Panc1 (cell line): ENCODE measurements around the gene SLC19A3. TPM values are rescaled to one million over a fixed set of nuclear protein-coding genes. Genes with fewer than 3 reads are reported as not detected.
"Not testable (repeated sequence)": the region's sequence is repeated elsewhere in the genome, so short reads cannot be mapped to it uniquely, and the experiment has no call there.

Source experiments
- ATAC-seq: fragments of 200-7000 bp; cut with Tn5 transposase; 2 replicates; pipeline ENCODE4 v1.9.1; 2020; ENCODE audit warnings: mild to moderate bottlenecking, moderate library complexity
- BruUV-seq: library from RNA; stranded (reverse); fragments of 400-500 nt; replicated peaks from 2 replicates; lab custom pipeline; 2021; lab: Mats Ljungman, UMichigan
- CTCF ChIA-PET: fragments of 300-600 bp; sonication (Branson Sonifier 250); formaldehyde crosslinking; loops from one replicate; lab custom pipeline; 2022; ENCODE audit warnings: antibody characterized with exemption; lab: Charles Lee
- POLR2A ChIA-PET: fragments of 300-600 bp; sonication (Branson Sonifier 250); formaldehyde crosslinking; loops from one replicate; lab custom pipeline; 2022; ENCODE audit warnings: antibody characterized with exemption; lab: Charles Lee
- DNase-seq: peaks from one replicate; pipeline ENCODE4 v3.0.0-alpha.2; 2010; ENCODE audit warnings: low read depth, low spot score
- H3K27ac ChIP-seq: 2 replicates; pipeline ENCODE4 v1.5.1; 2011; ENCODE audit warnings: mild to moderate bottlenecking, low read length, inconsistent platforms
- H3K27me3 ChIP-seq: fragments of 200-500 bp; sonication (Bioruptor generic); 2 replicates; pipeline ENCODE4 v1.6.0; 2014; ENCODE audit warnings: low read length, inconsistent platforms; ENCODE audit not compliant: control insufficient read depth, insufficient read depth
- H3K36me3 ChIP-seq: fragments of 200-500 bp; sonication (Bioruptor generic); 2 replicates; pipeline ENCODE4 v1.5.1; 2014; ENCODE audit warnings: inconsistent platforms, mild to moderate bottlenecking, low read length, moderate library complexity; ENCODE audit not compliant: control insufficient read depth, insufficient read depth
- H3K4me1 ChIP-seq: 2 replicates; pipeline ENCODE4 v1.5.1; 2011; ENCODE audit warnings: inconsistent platforms, mild to moderate bottlenecking, low read length, moderate library complexity; ENCODE audit not compliant: control insufficient read depth, insufficient read depth
- H3K4me3 ChIP-seq, 2 experiments: 2 replicates each; pipeline ENCODE4 v1.5.1; 2011 to 2012; ENCODE audit warnings: low read depth in 2 of 2, low read length in 2 of 2, mild to moderate bottlenecking in 2 of 2, inconsistent platforms in 1 of 2, moderate library complexity in 1 of 2
- H3K9me3 ChIP-seq: fragments of 200-500 bp; sonication (Bioruptor generic); 2 replicates; pipeline ENCODE4 v1.5.1; 2014; ENCODE audit warnings: low read depth, mild to moderate bottlenecking, inconsistent platforms, low read length, moderate library complexity; ENCODE audit not compliant: control insufficient read depth, insufficient read depth
- POLR2AphosphoS5 ChIP-seq: IDR thresholded peaks from 2 replicates; pipeline ENCODE4 v1.6.1; 2012; ENCODE audit warnings: mild to moderate bottlenecking, low read depth, low read length, moderate library complexity
- SIN3A ChIP-seq: IDR thresholded peaks from 2 replicates; pipeline ENCODE4 v1.6.1; 2012; ENCODE audit warnings: low read depth, mild to moderate bottlenecking, low read length, moderate library complexity, borderline replicate concordance; ENCODE audit not compliant: insufficient read depth
- TCF7L2 ChIP-seq: IDR thresholded peaks from 2 replicates; pipeline ENCODE4 v1.6.1; 2011; ENCODE audit warnings: mild to moderate bottlenecking, low read depth, low read length, inconsistent platforms
- in situ Hi-C: cut with HindIII; loops from 2 replicates; pipeline ENCODE4 v1.10.0; 2016; ENCODE audit warnings: low sequenced_read_pairs, low pct_unique_long_range_greater_than_20kb
- intact Hi-C: fragments of 100-400 bp; cut with micrococcal nuclease; formaldehyde crosslinking; loops from one replicate; pipeline ENCODE4 v1.10.0; 2022; ENCODE audit not compliant: unreplicated experiment
- total RNA-seq: library from RNA; stranded (reverse); gene quantifications from one replicate; pipeline ENCODE4 v1.2.1, GENCODE V29; 2021; ENCODE audit not compliant: unreplicated experiment
- TF ChIP-seq, protein P1 (sequence below), 2 experiments: IDR thresholded peaks; 2 replicates each; pipeline ENCODE4 v1.6.1; 2011 to 2012; ENCODE audit warnings: low read depth in 2 of 2, control low read depth in 1 of 2, low read length in 1 of 2, mild to moderate bottlenecking in 1 of 2, moderate library complexity in 1 of 2; ENCODE audit not compliant: insufficient read depth in 1 of 2
- TF ChIP-seq, protein P2 (sequence below): fragments of 450-650 bp; IDR thresholded peaks from 2 replicates; pipeline ENCODE4 v1.5.1; 2017; ENCODE audit warnings: mild to moderate bottlenecking

Gene SLC19A3
- total RNA-seq, 1 experiment from 2014 or later: 0.28 TPM

DNA sequence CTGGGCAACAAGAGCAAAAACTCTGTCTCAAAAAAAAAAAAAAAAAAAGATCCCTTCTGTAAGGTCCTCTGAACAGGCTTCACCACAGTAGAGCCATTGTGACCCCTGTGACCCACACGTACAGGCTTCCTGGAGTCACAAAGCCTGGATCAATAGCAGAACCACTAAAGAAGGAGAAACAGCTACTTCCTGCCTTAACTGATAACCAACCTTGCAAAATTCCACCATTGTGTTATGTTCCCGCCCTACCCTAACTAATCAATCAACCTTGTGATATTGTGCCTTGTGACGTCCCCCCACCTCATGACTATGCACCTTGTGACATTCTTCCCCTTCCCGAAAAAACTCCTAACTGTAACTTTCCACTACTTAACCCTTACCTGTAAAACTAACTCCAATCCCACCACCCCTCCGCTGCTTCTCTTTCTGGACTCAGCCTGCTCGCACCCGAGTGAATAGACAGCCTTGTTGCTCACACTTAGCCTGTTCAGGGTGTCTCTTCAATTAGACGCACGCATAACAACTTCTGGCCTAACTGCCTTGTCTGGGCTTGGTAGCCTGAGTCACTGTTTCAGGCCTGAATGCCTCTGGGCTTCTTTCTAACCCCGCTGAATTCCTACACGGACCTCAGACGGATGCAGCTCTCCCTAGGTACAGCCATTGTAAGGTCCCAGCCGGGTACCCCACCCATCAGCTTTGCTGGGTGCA lies 41.7 kb upstream of the SLC19A3 start:
- Histone ChIP-seq H3K27ac (no peak overlapping the region), H3K36me3 (no peaks in the 10 kb centered on the region), H3K27me3 (no peaks in the 10 kb centered on the region), H3K9me3 (no peaks in the 10 kb centered on the region), H3K4me1 (no peaks in the 10 kb centered on the region), H3K4me3 (no peak overlapping the region)
- BruUV-seq: no TSS peak
- in situ Hi-C loops: no loop called here
- ATAC-seq: no peak
- intact Hi-C loops: loop anchor here (5.0 to 10.0 kb wide), 2 partner anchors 185 to 627 kb away; no protein-coding TSS in a partner anchor
- CTCF ChIA-PET: interaction anchor here (0.5 kb wide), 1 partner anchor 30 kb away, joined by 6 read pairs; no protein-coding TSS in a partner anchor
- POLR2A ChIA-PET: no interaction called here
- TF ChIP-seq, protein P1, sequence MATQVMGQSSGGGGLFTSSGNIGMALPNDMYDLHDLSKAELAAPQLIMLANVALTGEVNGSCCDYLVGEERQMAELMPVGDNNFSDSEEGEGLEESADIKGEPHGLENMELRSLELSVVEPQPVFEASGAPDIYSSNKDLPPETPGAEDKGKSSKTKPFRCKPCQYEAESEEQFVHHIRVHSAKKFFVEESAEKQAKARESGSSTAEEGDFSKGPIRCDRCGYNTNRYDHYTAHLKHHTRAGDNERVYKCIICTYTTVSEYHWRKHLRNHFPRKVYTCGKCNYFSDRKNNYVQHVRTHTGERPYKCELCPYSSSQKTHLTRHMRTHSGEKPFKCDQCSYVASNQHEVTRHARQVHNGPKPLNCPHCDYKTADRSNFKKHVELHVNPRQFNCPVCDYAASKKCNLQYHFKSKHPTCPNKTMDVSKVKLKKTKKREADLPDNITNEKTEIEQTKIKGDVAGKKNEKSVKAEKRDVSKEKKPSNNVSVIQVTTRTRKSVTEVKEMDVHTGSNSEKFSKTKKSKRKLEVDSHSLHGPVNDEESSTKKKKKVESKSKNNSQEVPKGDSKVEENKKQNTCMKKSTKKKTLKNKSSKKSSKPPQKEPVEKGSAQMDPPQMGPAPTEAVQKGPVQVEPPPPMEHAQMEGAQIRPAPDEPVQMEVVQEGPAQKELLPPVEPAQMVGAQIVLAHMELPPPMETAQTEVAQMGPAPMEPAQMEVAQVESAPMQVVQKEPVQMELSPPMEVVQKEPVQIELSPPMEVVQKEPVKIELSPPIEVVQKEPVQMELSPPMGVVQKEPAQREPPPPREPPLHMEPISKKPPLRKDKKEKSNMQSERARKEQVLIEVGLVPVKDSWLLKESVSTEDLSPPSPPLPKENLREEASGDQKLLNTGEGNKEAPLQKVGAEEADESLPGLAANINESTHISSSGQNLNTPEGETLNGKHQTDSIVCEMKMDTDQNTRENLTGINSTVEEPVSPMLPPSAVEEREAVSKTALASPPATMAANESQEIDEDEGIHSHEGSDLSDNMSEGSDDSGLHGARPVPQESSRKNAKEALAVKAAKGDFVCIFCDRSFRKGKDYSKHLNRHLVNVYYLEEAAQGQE (IDR thresholded peaks at IDR 0.05; ENCODE audit: insufficient read depth in 1 of 2, low read depth in 2 of 2, low read length in 1 of 2): no peak
- TF ChIP-seq POLR2AphosphoS5: no peak
- no peak for TF ChIP-seq TCF7L2
- TF ChIP-seq, protein P2, sequence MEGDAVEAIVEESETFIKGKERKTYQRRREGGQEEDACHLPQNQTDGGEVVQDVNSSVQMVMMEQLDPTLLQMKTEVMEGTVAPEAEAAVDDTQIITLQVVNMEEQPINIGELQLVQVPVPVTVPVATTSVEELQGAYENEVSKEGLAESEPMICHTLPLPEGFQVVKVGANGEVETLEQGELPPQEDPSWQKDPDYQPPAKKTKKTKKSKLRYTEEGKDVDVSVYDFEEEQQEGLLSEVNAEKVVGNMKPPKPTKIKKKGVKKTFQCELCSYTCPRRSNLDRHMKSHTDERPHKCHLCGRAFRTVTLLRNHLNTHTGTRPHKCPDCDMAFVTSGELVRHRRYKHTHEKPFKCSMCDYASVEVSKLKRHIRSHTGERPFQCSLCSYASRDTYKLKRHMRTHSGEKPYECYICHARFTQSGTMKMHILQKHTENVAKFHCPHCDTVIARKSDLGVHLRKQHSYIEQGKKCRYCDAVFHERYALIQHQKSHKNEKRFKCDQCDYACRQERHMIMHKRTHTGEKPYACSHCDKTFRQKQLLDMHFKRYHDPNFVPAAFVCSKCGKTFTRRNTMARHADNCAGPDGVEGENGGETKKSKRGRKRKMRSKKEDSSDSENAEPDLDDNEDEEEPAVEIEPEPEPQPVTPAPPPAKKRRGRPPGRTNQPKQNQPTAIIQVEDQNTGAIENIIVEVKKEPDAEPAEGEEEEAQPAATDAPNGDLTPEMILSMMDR: no peak
- TF ChIP-seq SIN3A: no peak
- DNase-seq: no peak

DNA sequence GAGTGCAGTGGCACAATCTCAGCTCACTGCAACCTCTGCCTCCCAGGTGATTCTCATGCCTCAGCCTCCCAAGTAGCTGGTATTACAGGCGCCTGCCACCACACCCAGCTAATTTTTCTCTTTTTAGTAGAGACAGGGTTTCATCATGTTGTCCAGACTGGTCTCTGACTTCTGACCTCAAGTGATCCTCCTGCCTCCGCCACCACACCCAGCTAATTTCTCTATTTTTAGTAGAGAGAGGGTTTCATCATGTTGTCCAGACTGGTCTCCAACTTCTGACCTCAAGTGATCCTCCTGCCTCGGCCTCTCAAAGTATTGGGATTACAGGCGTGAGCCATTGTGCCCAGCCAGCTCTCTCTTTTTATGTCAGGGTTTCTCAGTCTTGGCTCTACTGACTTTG lies 38.4 kb upstream of the SLC19A3 start:
- in situ Hi-C loops, H3K9me3 ChIP-seq, H3K4me3 ChIP-seq, H3K27ac ChIP-seq, intact Hi-C loops, H3K36me3 ChIP-seq, DNase-seq, BruUV-seq, H3K27me3 ChIP-seq, H3K4me1 ChIP-seq, ATAC-seq: not testable (repeated sequence)
- CTCF ChIA-PET: interaction anchor here (0.5 to 1.2 kb wide), 2 partner anchors 19 to 98 kb away, joined by 4 to 6 read pairs; no protein-coding TSS in a partner anchor
- POLR2A ChIA-PET: interaction anchor here (0.5 to 0.7 kb wide), 2 partner anchors 106 to 341 kb away, joined by 5 read pairs; no protein-coding TSS in a partner anchor

DNA sequence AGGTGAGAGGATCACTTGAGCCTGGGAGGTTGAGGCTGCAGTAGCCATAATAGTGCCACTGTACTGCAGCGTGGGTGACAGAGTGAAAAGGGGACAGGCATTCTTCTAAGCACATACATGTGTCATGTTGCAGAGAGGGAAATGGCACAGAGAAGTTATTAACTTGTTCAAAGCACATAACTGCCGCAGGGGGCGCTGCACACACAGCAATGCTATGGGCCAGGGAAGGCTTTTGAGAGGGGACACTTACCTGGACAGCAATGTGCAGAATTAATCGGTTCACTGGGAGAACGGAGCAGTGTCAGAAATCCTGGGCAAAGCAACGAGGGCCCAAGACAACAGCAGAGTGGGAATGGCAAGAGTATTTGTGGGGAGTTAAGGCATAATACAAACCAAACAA lies 30.3 kb upstream of the SLC19A3 start:
- ATAC-seq (no peak), DNase-seq (no peak)
- Histone ChIP-seq H3K27me3 (no peaks in the 10 kb centered on the region), H3K4me3 (no peak overlapping the region), H3K4me1 (no peaks in the 10 kb centered on the region), H3K36me3 (no peaks in the 10 kb centered on the region; the same call in 1 of the 2 replicates), H3K27ac (no peak overlapping the region), H3K9me3 (no peaks in the 10 kb centered on the region)
- no TSS peak for BruUV-seq
- intact Hi-C loops: no loop called here
- ChIA-PET POLR2A (no interaction called here), CTCF (no interaction called here)
- in situ Hi-C loops: no loop called here
- TF ChIP-seq, protein P2: peak; percentile 47
- TF ChIP-seq POLR2AphosphoS5: no peak
